Measurements from ENCODE around the gene RTN4RL2.

RTN4RL2 gene

GRCh38 chr11:57501953-57502352, 41.6 kb downstream of the RTN4RL2 start:
- H3K27me3 ChIP-seq (ENCODE audit: control insufficient read depth in 1 of 2, insufficient read depth in 2 of 2, low read length in 2 of 2): no peaks in the 10 kb centered on the region
- no peak overlapping the region for H3K27ac ChIP-seq (ENCODE audit: low read length)
- no peak overlapping the region for H3K9ac ChIP-seq (ENCODE audit: low read length in 2 of 2)
- no peaks in the 10 kb centered on the region for H3K9me3 ChIP-seq (ENCODE audit: control insufficient read depth in 2 of 2, low read length in 2 of 2)
- H3K4me3 ChIP-seq (ENCODE audit: low read length in 2 of 2): no peak overlapping the region
- peaks cover 27% of the 10 kb centered on the region for H3K4me1 ChIP-seq (ENCODE audit: control insufficient read depth, insufficient read depth, low read length)
- peaks cover 3 to 10% of the 10 kb centered on the region in 2 donors for H3K36me3 ChIP-seq (ENCODE audit: control insufficient read depth in 2 of 2, insufficient read depth in 2 of 2, low read length in 2 of 2)

GRCh38 chr11:57502376-57502775, 42.0 kb downstream of the RTN4RL2 start:
- Histone ChIP-seq H3K9ac (ENCODE audit: low read length in 2 of 2) (no peak overlapping the region), H3K4me1 (ENCODE audit: control insufficient read depth, insufficient read depth, low read length) (peaks cover 27% of the 10 kb centered on the region), H3K27ac (ENCODE audit: low read length) (no peak overlapping the region), H3K36me3 (ENCODE audit: control insufficient read depth in 2 of 2, insufficient read depth in 2 of 2, low read length in 2 of 2) (peaks cover 3 to 8% of the 10 kb centered on the region in 2 donors), H3K4me3 (ENCODE audit: low read length in 2 of 2) (no peak overlapping the region), H3K9me3 (ENCODE audit: control insufficient read depth in 2 of 2, low read length in 2 of 2) (no peaks in the 10 kb centered on the region), H3K27me3 (ENCODE audit: control insufficient read depth in 1 of 2, insufficient read depth in 2 of 2, low read length in 2 of 2) (no peaks in the 10 kb centered on the region)

GRCh38 chr11:57502870-57503269, 42.5 kb downstream of the RTN4RL2 start:
- H3K4me1 ChIP-seq (ENCODE audit: control insufficient read depth, insufficient read depth, low read length): peaks cover 27% of the 10 kb centered on the region

GRCh38 chr11:57504511-57504910, 44.2 kb downstream of the RTN4RL2 start:
- Histone ChIP-seq H3K4me3 (ENCODE audit: low read length in 2 of 2) (no peak overlapping the region), H3K9ac (ENCODE audit: low read length in 2 of 2) (no peak overlapping the region), H3K36me3 (ENCODE audit: control insufficient read depth in 2 of 2, insufficient read depth in 2 of 2, low read length in 2 of 2) (peaks cover 3 to 8% of the 10 kb centered on the region in 2 donors), H3K27me3 (ENCODE audit: control insufficient read depth in 1 of 2, insufficient read depth in 2 of 2, low read length in 2 of 2) (no peaks in the 10 kb centered on the region), H3K4me1 (ENCODE audit: control insufficient read depth, insufficient read depth, low read length) (peaks cover 16% of the 10 kb centered on the region), H3K27ac (ENCODE audit: low read length) (no peak overlapping the region), H3K9me3 (ENCODE audit: control insufficient read depth in 2 of 2, low read length in 2 of 2) (no peaks in the 10 kb centered on the region)

More at GRCh38 chr11:57502870-57503269, 42.5 kb downstream of the RTN4RL2 start:
- H3K9ac ChIP-seq (ENCODE audit: low read length in 2 of 2): no peak overlapping the region
- H3K9me3 ChIP-seq (ENCODE audit: control insufficient read depth in 2 of 2, low read length in 2 of 2): no peaks in the 10 kb centered on the region
- peaks cover 3 to 8% of the 10 kb centered on the region in 2 donors for H3K36me3 ChIP-seq (ENCODE audit: control insufficient read depth in 2 of 2, insufficient read depth in 2 of 2, low read length in 2 of 2)
- no peak overlapping the region for H3K27ac ChIP-seq (ENCODE audit: low read length)
- no peak overlapping the region for H3K4me3 ChIP-seq (ENCODE audit: low read length in 2 of 2)
- H3K27me3 ChIP-seq (ENCODE audit: control insufficient read depth in 1 of 2, insufficient read depth in 2 of 2, low read length in 2 of 2): no peaks in the 10 kb centered on the region

GRCh38 chr11:57506522-57506921, 46.2 kb downstream of the RTN4RL2 start:
- no peaks in the 10 kb centered on the region for H3K27me3 ChIP-seq (ENCODE audit: control insufficient read depth in 1 of 2, insufficient read depth in 2 of 2, low read length in 2 of 2)
- no peaks in the 10 kb centered on the region for H3K9me3 ChIP-seq (ENCODE audit: control insufficient read depth in 2 of 2, low read length in 2 of 2)
- H3K36me3 ChIP-seq (ENCODE audit: control insufficient read depth in 2 of 2, insufficient read depth in 2 of 2, low read length in 2 of 2): peaks cover 3 to 8% of the 10 kb centered on the region in 2 donors
- H3K4me1 ChIP-seq (ENCODE audit: control insufficient read depth, insufficient read depth, low read length): peaks cover under 1% of the 10 kb centered on the region
- H3K4me3 ChIP-seq (ENCODE audit: low read length in 2 of 2): no peak overlapping the region
- no peak overlapping the region for H3K9ac ChIP-seq (ENCODE audit: low read length in 2 of 2)
- no peak overlapping the region for H3K27ac ChIP-seq (ENCODE audit: low read length)

GRCh38 chr11:57508341-57509170, 48.2 kb downstream of the RTN4RL2 start:
- no peak overlapping the region for H3K27ac ChIP-seq (ENCODE audit: low read length)
- H3K36me3 ChIP-seq (ENCODE audit: control insufficient read depth in 2 of 2, insufficient read depth in 2 of 2, low read length in 2 of 2): peaks cover 3 to 11% of the 10 kb centered on the region in 2 donors
- H3K9ac ChIP-seq (ENCODE audit: low read length in 2 of 2): no peak overlapping the region
- H3K4me3 ChIP-seq (ENCODE audit: low read length in 2 of 2): no peak overlapping the region
- no peaks in the 10 kb centered on the region for H3K27me3 ChIP-seq (ENCODE audit: control insufficient read depth in 1 of 2, insufficient read depth in 2 of 2, low read length in 2 of 2)
- no peaks in the 10 kb centered on the region for H3K9me3 ChIP-seq (ENCODE audit: control insufficient read depth in 2 of 2, low read length in 2 of 2)
- H3K4me1 ChIP-seq (ENCODE audit: control insufficient read depth, insufficient read depth, low read length): peaks cover 5% of the 10 kb centered on the region

GRCh38 chr11:57511741-57512430, 51.6 kb downstream of the RTN4RL2 start:
- no peaks in the 10 kb centered on the region for H3K9me3 ChIP-seq (ENCODE audit: control insufficient read depth in 2 of 2, low read length in 2 of 2)
- H3K4me1 ChIP-seq (ENCODE audit: control insufficient read depth, insufficient read depth, low read length): peaks cover 16% of the 10 kb centered on the region
- no peaks in the 10 kb centered on the region for H3K27me3 ChIP-seq (ENCODE audit: control insufficient read depth in 1 of 2, insufficient read depth in 2 of 2, low read length in 2 of 2)
- peaks cover 0 to 3% of the 10 kb centered on the region in 2 donors for H3K36me3 ChIP-seq (ENCODE audit: control insufficient read depth in 2 of 2, insufficient read depth in 2 of 2, low read length in 2 of 2)
- H3K27ac ChIP-seq (ENCODE audit: low read length): no peak overlapping the region
- no peak overlapping the region for H3K4me3 ChIP-seq (ENCODE audit: low read length in 2 of 2)
- no peak overlapping the region for H3K9ac ChIP-seq (ENCODE audit: low read length in 2 of 2)

GRCh38 chr11:57512646-57513451, 52.5 kb downstream of the RTN4RL2 start:
- Histone ChIP-seq H3K36me3 (ENCODE audit: control insufficient read depth in 2 of 2, insufficient read depth in 2 of 2, low read length in 2 of 2) (peaks cover 0 to 3% of the 10 kb centered on the region in 2 donors), H3K4me3 (ENCODE audit: low read length in 2 of 2) (no peak overlapping the region), H3K27me3 (ENCODE audit: control insufficient read depth in 1 of 2, insufficient read depth in 2 of 2, low read length in 2 of 2) (no peaks in the 10 kb centered on the region), H3K27ac (ENCODE audit: low read length) (no peak overlapping the region), H3K4me1 (ENCODE audit: control insufficient read depth, insufficient read depth, low read length) (peaks cover 16% of the 10 kb centered on the region), H3K9ac (ENCODE audit: low read length in 2 of 2) (no peak overlapping the region), H3K9me3 (ENCODE audit: control insufficient read depth in 2 of 2, low read length in 2 of 2) (no peaks in the 10 kb centered on the region)

GRCh38 chr11:57513452-57513795, 53.1 kb downstream of the RTN4RL2 start:
- no peak overlapping the region for H3K27ac ChIP-seq (ENCODE audit: low read length)
- no peak overlapping the region for H3K4me3 ChIP-seq (ENCODE audit: low read length in 2 of 2)
- H3K9me3 ChIP-seq (ENCODE audit: control insufficient read depth in 2 of 2, low read length in 2 of 2): no peaks in the 10 kb centered on the region
- no peak overlapping the region for H3K9ac ChIP-seq (ENCODE audit: low read length in 2 of 2)
- no peaks in the 10 kb centered on the region for H3K27me3 ChIP-seq (ENCODE audit: control insufficient read depth in 1 of 2, insufficient read depth in 2 of 2, low read length in 2 of 2)
- peaks cover 16% of the 10 kb centered on the region for H3K4me1 ChIP-seq (ENCODE audit: control insufficient read depth, insufficient read depth, low read length)
- peaks cover 0 to 3% of the 10 kb centered on the region in 2 donors for H3K36me3 ChIP-seq (ENCODE audit: control insufficient read depth in 2 of 2, insufficient read depth in 2 of 2, low read length in 2 of 2)

GRCh38 chr11:57513911-57514537, 53.7 kb downstream of the RTN4RL2 start:
- Histone ChIP-seq H3K36me3 (ENCODE audit: control insufficient read depth in 2 of 2, insufficient read depth in 2 of 2, low read length in 2 of 2) (peaks cover 0 to 3% of the 10 kb centered on the region in 2 donors), H3K27me3 (ENCODE audit: control insufficient read depth in 1 of 2, insufficient read depth in 2 of 2, low read length in 2 of 2) (no peaks in the 10 kb centered on the region), H3K4me1 (ENCODE audit: control insufficient read depth, insufficient read depth, low read length) (peaks cover 16% of the 10 kb centered on the region), H3K27ac (ENCODE audit: low read length) (peak overlapping the region; percentile 55), H3K4me3 (ENCODE audit: low read length in 2 of 2) (peak overlapping the region; percentile 85 to 95), H3K9ac (ENCODE audit: low read length in 2 of 2) (peak overlapping the region; percentile 57 to 68), H3K9me3 (ENCODE audit: control insufficient read depth in 2 of 2, low read length in 2 of 2) (no peaks in the 10 kb centered on the region)
